OCI-LY1 (cell line): ENCODE data around the gene XIRP2.

Experiments used
- H2AFZ ChIP-seq: fragments of 200-600 bp; sonication (generic), shearing (Covaris generic); 2 replicates; pipeline ENCODE4 v1.6.0; 2014; ENCODE audit warnings: antibody characterized with exemption, mild to moderate bottlenecking, low read length
- H3F3A ChIP-seq: fragments of 200-600 bp; sonication (generic), shearing (Covaris generic); 2 replicates; pipeline ENCODE4 v1.6.0; 2014; ENCODE audit warnings: mild to moderate bottlenecking, antibody characterized with exemption, low read length, moderate library complexity; ENCODE audit not compliant: insufficient read depth
- H3K27ac ChIP-seq: fragments of 200-600 bp; sonication (generic); 2 replicates; pipeline ENCODE4 v1.5.1; 2014; ENCODE audit warnings: low read length, mixed run types, mild to moderate bottlenecking, low read depth; ENCODE audit not compliant: poor library complexity, severe bottlenecking
- H3K27me3 ChIP-seq: fragments of 200-600 bp; sonication (generic); 2 replicates; pipeline ENCODE4 v1.6.0; 2014; ENCODE audit warnings: antibody characterized with exemption, mild to moderate bottlenecking, low read length, moderate library complexity; ENCODE audit not compliant: insufficient read depth
- H3K36me3 ChIP-seq: fragments of 200-600 bp; sonication (generic); 2 replicates; pipeline ENCODE4 v1.6.1; 2014; ENCODE audit warnings: mild to moderate bottlenecking, antibody characterized with exemption, low read length, moderate library complexity, mixed read lengths; ENCODE audit not compliant: insufficient read depth
- H3K4me1 ChIP-seq: fragments of 200-600 bp; sonication (generic); 2 replicates; pipeline ENCODE4 v1.5.1; 2014; ENCODE audit warnings: mild to moderate bottlenecking, low read length, moderate library complexity; ENCODE audit not compliant: insufficient read depth, severe bottlenecking
- H3K4me2 ChIP-seq: fragments of 200-600 bp; sonication (generic), shearing (Covaris generic); 2 replicates; pipeline ENCODE4 v1.6.1; 2014; ENCODE audit warnings: low read length
- H3K4me3 ChIP-seq: fragments of 200-600 bp; sonication (generic); 2 replicates; pipeline ENCODE4 v1.5.1; 2014; ENCODE audit warnings: low read length, low read depth, mild to moderate bottlenecking, mixed read lengths; ENCODE audit not compliant: poor library complexity, severe bottlenecking
- H3K79me2 ChIP-seq: fragments of 200-600 bp; shearing (Covaris generic); 2 replicates; pipeline ENCODE4 v1.6.1; 2016; ENCODE audit warnings: mixed run types, low read length, mixed read lengths; ENCODE audit not compliant: insufficient read depth
- H3K9ac ChIP-seq: fragments of 200-600 bp; sonication (generic), shearing (Covaris generic); 2 replicates; pipeline ENCODE4 v1.6.1; 2014; ENCODE audit warnings: mild to moderate bottlenecking, low read length, mixed read lengths
- H3K9me2 ChIP-seq: fragments of 200-600 bp; sonication (generic), shearing (Covaris generic); 2 replicates; pipeline ENCODE4 v1.6.1; 2014; ENCODE audit warnings: low read depth, mild to moderate bottlenecking, low read length, mixed read lengths
- H3K9me3 ChIP-seq: fragments of 200-600 bp; shearing (Covaris generic); 2 replicates; pipeline ENCODE4 v1.6.1; 2014; ENCODE audit warnings: low read length, mixed read lengths
- H4K20me1 ChIP-seq: fragments of 200-600 bp; sonication (generic), shearing (Covaris generic); 2 replicates; pipeline ENCODE4 v1.6.0; 2016; ENCODE audit warnings: mild to moderate bottlenecking, low read length; ENCODE audit not compliant: insufficient read depth
- CTCF ChIP-seq: fragments of 200-600 bp; sonication (generic), shearing (Covaris generic); IDR thresholded peaks from 2 replicates; pipeline ENCODE4 v1.5.1; 2017; ENCODE audit warnings: mild to moderate bottlenecking, antibody characterized with exemption, low read length, moderate library complexity, mixed read lengths
- EZH2 ChIP-seq: fragments of 200-600 bp; sonication (generic), shearing (Covaris generic); IDR thresholded peaks from 2 replicates; pipeline ENCODE4 v1.8.0; 2017; ENCODE audit warnings: borderline replicate concordance, mixed run types, mild to moderate bottlenecking, antibody characterized with exemption, low read length, moderate library complexity, mixed read lengths

XIRP2 gene

GRCh38 chr2:166924967-166925366 is 36.7 kb downstream of the XIRP2 start:
- Histone ChIP-seq H2AFZ (no peak overlapping the region), H3K36me3 (no peaks in the 10 kb centered on the region), H3K4me2 (no peak overlapping the region), H3K27me3 (no peaks in the 10 kb centered on the region), H3K4me3 (no peak overlapping the region), H3F3A (no peaks in the 10 kb centered on the region), H3K9me2 (no peaks in the 10 kb centered on the region), H3K79me2 (no peaks in the 10 kb centered on the region), H3K9me3 (no peaks in the 10 kb centered on the region), H3K9ac (no peak overlapping the region), H3K4me1 (no peaks in the 10 kb centered on the region), H3K27ac (no peak overlapping the region), H4K20me1 (no peaks in the 10 kb centered on the region)
- TF ChIP-seq EZH2 (no peak), CTCF (no peak)

- Histone ChIP-seq H3K9ac (no peak overlapping the region), H3K4me2 (no peak overlapping the region), H3K27ac (no peak overlapping the region), H3K4me1 (no peaks in the 10 kb centered on the region), H3K36me3 (no peaks in the 10 kb centered on the region), H4K20me1 (no peaks in the 10 kb centered on the region), H3K27me3 (no peaks in the 10 kb centered on the region), H3K9me3 (no peaks in the 10 kb centered on the region), H3K79me2 (no peaks in the 10 kb centered on the region), H3K4me3 (no peak overlapping the region), H2AFZ (no peak overlapping the region), H3F3A (no peaks in the 10 kb centered on the region), H3K9me2 (no peaks in the 10 kb centered on the region)
- TF ChIP-seq EZH2 (no peak), CTCF (no peak)
These were observed 38.4 kb downstream of the XIRP2 start for GRCh38 chr2:166926657-166927056.

- H3F3A ChIP-seq = no peaks in the 10 kb centered on the region
- no peaks in the 10 kb centered on the region for H4K20me1 ChIP-seq
- H3K4me1 ChIP-seq = no peaks in the 10 kb centered on the region
- no peak overlapping the region for H3K9ac ChIP-seq
- H3K79me2 ChIP-seq = no peaks in the 10 kb centered on the region
- H3K9me3 ChIP-seq = no peaks in the 10 kb centered on the region
- no peak for TF ChIP-seq CTCF
- TF ChIP-seq EZH2 = no peak
- no peaks in the 10 kb centered on the region for H3K9me2 ChIP-seq
- H3K36me3 ChIP-seq = no peaks in the 10 kb centered on the region
- H3K4me3 ChIP-seq = no peak overlapping the region
- no peak overlapping the region for H2AFZ ChIP-seq
- no peak overlapping the region for H3K27ac ChIP-seq
- H3K27me3 ChIP-seq = no peaks in the 10 kb centered on the region
- no peak overlapping the region for H3K4me2 ChIP-seq
These were observed 43.8 kb downstream of the XIRP2 start for GRCh38 chr2:166932032-166932431.
